GM21825 (cell line): ENCODE measurements around the gene CD200R1.
A peak's percentile ranks its signal among the peaks of the same experiment; 100 is the strongest.

ENCODE experiments used
- ATAC-seq: cut with Tn5 transposase; IDR thresholded peaks from one replicate; pipeline ENCODE4 v1.9.1; 2021; ENCODE audit warnings: mild to moderate bottlenecking, moderate library complexity; ENCODE audit not compliant: unreplicated experiment

Gene CD200R1, protein sequence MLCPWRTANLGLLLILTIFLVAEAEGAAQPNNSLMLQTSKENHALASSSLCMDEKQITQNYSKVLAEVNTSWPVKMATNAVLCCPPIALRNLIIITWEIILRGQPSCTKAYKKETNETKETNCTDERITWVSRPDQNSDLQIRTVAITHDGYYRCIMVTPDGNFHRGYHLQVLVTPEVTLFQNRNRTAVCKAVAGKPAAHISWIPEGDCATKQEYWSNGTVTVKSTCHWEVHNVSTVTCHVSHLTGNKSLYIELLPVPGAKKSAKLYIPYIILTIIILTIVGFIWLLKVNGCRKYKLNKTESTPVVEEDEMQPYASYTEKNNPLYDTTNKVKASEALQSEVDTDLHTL

DNA sequence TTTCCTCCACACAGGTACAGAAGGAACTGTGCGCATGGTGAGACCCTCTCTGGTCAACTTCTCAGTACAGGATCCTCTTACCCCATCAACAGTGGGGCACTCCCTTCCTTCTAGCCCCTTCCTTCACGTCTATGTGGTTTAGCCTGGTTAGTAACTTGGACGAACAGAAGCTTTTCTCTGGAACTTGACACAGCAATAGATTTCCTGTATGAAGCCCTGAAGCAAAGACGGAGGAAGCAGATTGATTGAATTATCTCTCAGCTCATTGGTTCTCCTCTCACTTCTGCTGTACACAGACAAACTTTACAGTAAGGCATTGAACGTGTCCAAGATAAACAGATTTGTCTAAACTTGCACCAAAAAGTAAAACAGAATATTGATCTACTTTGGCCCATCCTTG, at the start of gene CD200R1:
Gene CD200R1, minus strand, starts transcription at position 210 of the 400 bp plus-strand sequence. CDS start 246 bp downstream, outside the sequence.
- ATAC-seq = no peak

DNA sequence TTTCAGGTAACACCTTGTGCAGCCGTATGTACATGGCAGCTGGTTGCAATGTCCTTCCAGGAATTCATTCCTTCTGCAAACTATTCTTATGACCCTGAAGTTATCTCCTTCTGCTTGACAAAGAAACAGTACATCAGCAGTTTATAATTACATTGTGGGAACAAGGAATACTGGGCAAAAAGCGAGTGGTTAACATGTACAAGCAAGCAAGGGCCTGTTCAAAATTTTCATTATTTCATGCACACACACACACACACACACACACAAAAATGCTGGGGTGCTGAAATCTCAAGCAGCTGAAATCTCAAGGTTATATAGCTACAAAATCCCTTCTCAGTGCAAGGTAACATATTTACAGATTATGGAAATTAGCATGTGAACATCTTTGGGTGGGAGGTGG, 46.6 kb upstream of the CD200R1 start:
- ATAC-seq = no peak

DNA sequence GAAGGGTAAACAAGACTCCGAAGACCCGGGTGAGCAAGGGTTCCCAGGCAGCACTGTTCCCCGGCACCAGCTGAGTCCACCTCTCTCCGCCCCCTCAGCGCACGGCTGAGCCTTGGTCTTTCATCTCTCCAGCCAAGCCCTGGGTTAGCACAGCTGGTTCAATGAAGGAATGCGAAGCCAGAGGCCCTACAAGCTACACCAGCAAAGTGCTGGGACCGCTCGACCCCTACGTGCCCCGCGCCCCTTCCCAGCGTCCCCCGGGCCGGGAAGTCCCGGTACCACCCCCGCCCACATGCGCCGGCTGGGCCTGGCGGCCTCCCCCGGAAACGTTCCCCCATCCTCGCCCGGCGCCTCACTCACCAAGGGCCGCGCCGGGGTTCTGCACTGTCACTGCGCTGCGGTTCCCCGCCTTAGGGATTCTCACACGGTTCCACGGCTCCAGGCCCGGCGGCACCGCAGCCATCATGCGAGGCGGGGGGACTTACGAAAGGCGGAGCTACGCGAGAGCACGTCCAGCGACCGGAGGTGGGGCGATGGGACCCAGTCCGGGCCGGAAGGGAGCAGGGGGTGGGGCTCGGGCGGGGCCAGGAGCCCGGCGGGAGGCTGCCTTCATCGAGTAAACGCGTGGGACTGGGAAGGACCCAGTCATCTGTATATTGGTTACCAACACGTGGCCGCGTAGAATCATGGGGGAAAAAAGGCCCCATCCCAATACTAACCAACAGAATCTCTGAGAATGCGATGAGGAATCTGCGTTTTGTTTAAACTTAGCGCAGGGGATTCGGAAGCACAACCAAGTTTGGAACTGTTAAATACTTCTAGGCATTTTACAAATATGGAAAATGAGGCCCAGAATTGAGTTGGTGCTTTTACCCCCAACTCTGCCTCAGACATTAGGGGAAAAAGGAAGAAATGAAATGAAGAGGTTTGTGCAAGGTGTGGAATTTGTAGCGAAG, 44.6 kb upstream of the CD200R1 start:
- ATAC-seq = peak; percentile 88

DNA sequence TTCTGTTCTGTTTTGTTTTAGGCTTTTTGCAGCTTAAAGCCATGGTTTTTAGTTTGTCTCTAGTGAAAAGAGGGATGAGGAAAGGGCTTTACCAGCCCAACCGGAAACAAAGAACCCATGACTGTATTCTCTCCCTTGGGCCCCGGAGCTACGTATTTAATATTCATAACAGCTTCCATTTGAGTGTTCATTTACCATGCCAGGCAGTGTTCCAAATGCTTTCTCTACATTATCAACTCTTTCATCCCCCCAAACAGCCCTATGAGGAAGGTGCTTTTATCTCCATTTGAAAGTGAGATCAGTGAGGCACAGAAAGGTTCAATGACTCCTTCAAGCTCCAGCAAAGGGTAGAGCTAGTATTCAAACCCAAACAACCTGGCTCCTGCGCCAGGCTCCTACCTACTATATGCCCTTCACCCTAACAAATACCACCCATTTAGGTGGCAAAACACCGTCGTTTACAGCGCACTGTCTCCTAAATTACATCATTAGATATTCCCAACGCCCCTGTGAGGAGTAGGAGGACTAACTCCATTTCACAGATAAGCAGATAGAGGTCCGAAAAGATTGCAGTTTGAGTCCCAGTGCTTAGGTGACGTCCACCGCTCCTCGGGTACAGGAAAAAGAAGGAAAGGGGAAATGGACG, 43.8 kb upstream of the CD200R1 start:
- ATAC-seq = no peak

DNA sequence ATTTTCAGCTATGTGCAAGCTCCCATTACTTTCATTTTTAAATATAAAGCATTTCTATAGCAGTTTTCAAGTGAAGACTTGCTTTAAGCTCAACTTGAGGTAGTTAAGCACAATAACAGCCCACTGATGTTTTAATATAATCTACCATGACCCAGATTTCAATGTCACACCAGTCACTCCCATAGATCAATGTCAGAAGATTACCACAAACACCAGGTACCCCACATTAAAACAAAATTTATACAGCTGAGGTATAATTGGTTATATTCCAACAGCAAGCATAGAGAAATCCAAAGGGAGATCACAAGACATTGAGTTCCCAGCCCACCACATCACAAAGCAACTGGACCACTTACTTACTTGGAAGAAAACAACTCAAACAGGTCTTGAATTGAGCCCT, 38.7 kb upstream of the CD200R1 start:
- no peak for ATAC-seq

DNA sequence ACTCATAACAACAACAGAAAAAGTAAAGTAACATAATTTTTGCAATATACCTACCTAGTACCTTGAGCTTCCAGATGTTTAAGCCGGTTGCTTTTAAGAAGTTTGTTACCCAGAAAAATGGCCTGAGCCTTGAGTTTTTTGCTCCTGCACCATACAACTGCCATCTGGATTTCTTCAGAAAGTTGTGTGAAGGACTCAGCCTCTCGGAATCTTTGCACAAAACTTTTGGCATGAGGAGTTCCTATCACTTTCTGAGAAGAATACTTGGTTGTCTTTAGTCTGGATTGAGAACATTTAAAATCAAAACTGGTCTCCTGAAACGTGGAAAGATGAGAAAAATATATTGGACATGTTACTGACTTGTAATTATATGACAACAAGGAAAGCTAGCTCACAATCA, 33.2 kb upstream of the CD200R1 start:
- no peak for ATAC-seq

DNA sequence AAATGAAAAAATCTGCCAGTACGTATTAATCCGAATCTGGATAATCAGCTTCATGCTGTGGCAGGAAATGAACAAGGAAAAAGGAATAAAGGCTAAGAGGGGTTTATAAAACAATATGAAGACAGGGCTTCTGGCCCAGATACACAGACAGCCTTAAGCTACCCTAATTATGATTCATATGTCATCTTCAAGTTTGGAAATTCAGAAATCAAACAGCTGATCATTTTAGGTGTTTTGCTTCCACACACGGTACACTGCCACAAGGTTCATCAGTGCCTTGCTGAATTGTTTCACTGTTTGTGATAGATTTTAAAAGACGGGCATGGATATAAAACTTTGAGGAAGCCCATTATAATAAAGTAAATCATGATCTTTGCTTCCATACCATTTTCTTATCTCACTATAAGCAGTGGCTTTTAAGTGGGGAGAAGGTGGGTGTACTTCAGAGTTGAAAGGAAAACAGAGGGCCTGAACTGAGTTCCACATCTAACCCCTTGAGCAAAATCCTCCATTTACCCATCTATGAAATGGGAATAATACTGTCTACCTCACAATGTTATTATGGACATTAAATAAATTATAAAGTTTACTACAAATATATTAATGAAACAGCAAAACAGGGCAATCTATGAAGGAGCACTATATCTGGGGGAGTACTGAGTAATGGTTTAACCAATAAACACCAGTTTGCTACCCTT, 31.6 kb upstream of the CD200R1 start:
- no peak for ATAC-seq

DNA sequence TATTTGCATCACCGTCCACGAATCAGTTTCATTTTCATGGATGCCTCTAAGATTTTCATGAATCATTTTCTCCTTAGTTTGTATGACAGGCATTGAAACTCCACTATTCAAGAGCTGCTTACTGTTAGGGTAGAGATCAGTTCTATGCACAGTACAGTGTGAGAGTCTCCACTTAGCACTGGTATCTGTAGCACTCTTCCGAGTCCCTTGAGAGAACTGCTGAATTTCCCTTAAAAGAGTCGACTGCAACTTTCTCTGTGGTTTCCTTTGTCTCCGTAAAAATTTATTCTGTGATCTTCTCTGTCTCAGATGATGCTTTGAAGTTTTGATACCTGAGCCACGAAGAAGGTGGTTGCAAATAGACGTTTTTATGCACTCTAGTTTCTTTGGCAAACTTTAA, 30.7 kb upstream of the CD200R1 start:
- ATAC-seq = no peak

DNA sequence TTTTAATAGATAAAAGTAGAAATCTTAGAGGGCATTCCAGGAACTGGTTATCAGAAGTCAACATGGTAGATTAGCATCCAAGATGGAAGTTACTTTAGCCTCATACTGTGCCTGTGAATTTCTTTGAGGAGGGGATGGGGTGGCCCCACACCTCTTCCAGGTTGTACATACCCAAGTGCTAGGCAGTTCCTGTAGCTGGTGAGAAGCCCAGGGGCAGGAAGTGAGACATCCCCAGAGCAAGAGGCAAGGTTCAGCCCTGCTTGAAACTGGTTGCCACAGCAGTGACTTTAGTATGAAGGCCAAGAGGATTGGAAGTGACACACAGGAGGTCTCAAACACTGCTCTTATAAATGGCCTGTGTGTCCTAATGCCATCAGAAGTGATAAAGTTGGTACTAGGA, 27.8 kb upstream of the CD200R1 start:
- no peak for ATAC-seq

DNA sequence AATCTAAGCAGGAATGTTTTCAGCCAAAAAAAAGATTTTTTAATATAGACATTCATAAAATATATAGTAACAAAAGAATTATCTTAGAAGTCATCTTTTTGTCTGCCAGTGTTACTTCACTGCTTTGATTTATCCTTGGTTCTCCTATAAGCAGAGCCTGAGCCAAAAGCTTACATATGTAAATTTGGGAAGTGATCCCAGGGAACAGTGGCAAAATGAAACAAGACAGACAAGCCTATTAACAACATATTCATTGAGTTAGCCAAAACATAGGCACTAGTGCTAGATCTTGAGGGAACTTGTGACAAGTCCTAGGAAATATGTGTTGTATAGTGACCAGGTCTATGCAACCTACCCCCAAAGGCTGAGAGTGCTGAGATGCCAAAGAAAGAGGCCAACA, 27.1 kb upstream of the CD200R1 start:
- no peak for ATAC-seq

DNA sequence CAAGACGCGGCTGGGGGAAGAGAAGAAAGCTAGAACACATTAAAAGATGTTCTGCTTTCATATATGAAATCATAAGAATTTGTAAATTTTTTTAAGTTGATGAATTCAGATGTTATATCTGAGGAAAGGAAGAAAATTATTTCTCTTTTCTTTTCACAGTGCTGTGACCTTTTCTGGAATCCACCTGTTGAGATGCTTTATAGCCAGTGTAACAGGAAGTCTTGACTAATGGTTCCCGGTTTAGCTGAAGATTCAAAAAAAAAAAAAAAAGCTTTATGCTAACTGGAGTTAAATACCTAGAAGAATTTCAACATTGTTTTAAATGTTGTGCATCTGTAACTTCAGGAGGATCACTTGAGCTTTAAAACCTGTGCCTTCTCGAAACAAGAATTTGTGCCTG, 25.8 kb upstream of the CD200R1 start:
- no peak for ATAC-seq

DNA sequence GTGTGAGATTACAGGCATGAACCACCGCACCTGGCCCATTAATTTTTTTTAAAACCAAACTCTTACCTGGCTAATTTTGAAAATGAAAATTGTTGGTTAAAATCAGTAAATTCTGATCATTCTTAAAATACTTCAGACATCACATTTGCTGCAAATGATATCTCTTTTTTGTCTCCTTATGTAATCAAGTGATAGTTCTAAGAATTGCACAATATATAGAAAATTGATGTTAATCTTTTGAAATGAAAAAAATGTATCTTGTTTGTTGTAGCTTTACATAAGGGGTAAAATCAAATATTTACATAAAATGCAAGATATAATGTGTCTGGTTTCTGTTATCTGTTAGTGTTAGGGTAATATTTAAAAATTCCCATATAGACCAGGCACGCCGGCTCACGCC, 20.9 kb upstream of the CD200R1 start:
- no peak for ATAC-seq

DNA sequence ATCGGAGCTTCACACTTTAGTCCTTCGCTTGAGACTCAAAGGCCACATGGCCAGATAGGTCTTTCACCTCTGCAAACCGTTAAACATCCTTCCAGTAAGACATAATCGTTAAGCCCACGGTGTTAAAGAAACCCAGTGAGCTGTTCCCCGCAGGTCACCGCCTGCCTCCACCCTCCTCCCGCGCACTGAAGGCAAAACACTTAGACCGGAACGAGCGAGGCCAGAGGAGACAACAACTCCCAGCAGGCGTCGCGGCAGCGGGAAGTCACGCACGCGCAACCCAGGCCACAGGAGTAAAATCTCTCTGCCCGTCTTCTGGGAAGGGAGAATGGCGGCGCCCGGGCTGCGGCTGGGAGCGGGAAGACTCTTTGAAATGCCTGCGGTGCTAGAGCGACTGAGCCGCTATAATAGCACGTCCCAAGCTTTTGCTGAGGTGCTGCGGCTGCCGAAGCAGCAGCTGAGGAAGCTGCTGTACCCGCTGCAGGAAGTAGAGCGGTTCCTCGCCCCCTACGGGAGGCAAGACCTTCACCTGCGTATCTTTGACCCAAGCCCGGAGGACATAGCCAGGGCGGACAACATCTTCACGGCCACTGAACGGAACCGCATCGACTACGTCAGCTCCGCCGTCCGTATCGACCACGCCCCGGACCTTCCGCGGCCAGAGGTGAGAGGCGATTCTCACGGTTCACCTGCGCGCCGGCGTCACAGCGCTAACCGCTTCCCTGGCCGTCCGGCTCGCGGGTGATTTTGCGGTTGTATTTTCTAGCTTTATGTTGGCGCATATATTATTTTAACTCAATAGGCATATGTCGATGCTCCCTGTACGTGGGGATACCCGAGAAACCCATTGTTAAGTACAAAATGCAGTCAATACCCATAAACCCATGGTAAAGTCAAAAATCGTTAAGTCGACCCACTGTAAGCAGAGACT, 16.0 kb upstream of the CD200R1 start, which contains the start of gene GTPBP8:
Gene GTPBP8, plus strand, starts transcription at position 313 of the 931 bp plus-strand sequence. Its CDS starts 16 bp downstream, at position 329.
- peak; percentile 87 for ATAC-seq

DNA sequence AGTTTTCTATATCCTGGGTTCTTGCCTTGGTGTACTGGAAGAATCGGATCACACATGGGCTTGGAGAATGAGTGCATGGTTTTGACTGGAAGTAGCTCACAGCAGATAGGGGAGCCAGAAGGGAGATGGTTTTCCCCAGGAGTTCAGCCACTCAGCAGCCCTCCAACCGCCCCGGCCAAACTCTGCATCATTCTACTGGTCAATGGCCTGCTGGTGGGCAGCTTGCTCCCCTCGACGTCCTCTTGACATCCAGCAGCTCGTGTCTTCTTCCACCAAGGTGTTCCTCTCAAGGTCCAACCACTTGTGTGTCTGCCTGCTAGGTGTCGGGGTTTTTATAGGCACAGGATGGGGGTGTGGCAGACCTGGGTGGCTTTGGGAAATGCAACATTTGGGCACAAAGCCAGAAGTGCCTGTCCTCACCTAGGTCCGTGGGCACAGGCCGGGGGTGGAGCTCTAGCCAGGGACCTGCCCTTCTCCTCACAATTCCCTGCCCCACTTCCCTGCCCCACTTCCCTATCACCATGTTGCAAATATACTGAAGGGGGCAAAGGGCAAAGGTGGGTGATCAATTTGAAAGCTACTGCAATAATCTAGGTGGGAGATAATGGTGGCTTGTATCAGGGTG, 12.9 kb upstream of the CD200R1 start:
- no peak for ATAC-seq

DNA sequence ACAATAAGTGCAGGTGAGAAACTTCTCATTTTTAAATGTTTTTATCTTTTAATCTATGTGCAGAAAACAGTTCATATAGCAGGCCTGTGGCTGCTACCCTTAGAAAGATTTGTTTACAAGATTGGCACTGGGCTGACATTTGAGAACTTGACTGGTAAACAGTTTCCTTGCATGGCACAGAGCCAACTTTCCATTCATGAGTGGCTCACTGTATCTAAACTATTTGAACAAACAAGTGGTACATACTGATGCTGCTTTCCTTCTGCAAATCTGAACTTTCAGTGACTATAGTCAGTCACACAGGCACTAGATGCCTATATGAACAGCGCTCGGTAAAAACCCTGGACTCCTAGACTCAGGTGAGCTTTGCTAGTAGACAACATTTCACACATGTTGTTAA, 9.6 kb upstream of the CD200R1 start:
- ATAC-seq = no peak

DNA sequence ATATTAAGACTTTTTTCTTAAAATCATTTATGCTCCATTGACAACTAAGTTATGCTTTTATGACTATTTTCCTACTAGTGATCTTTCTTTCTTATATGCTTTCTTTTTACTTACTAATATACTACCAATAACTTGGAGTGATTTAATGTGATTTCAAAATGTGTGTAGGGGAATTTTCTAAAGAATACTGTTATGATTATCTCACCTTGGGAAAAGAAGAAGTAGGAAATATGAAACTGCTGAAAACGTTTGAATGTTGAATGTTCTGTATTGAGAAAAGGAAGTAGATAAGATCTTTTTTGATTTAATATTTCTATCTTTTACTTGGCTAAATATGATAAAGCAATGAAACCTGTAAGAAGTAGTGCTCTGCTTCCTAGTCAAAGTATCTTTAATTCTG, 7.8 kb upstream of the CD200R1 start:
- no peak for ATAC-seq

DNA sequence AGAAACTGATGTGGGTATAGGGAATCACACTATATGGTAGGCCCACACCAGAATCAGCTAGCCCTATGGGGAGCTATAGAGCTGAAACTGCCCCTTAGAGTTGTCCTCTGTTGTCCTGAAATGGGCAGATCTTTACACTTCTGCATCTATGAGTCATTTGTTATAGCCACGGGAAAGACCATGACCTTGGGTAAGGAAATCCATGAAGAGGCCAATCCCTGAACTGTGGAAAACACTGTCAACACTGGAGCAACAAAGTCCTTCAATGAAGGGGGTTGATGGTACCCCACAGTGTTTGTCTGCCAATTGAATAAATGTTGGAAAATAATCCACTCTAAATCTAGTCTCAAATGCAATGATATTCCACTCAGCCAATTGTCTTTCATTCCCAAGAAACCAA, 5.2 kb upstream of the CD200R1 start:
- no peak for ATAC-seq

DNA sequence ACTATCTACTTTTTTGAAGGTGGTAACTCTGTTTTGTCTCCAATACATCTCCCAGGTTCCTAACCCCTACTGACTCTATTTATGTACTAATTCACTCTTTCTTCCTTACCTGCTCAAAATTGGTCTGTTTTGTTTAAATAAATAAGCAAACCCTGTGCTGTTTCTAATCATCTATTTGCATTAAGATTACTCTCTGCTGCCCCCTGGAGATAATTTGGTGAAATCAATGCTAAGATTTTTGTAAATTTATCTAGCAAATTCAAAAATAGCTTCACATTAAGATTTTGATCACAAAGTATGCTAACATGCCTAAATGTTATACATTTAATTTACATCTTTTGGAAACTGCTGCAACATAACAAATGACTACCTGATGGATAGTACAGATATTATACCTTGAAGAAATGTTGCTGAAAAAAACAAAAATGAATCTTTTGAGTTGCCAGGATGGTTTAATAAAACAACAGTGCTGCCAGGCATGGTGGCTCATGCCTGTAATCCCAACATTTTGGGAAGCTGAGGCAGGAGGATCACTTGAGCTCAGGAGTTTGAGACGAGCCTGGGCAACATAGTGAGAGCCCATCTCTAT, 4.4 kb upstream of the CD200R1 start:
- ATAC-seq = no peak

DNA sequence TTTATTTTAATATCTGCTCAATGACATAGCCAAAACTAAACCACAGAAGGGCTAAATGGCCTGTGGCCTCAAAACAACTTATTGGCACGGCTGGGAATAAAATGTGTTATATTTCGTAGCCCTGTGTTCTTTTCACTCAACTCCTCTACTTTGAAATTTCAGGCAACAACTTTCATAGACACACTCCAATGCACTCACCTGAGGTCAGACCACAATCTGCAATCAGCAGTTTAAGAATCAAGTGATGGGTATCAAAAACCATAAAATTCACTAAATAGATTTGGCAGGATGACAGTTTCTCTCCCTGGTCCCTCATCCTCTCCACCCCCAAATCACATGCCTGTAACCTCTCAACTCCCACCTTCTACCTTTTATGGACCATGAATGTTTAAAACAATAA, 2.0 kb upstream of the CD200R1 start:
- no peak for ATAC-seq
